Measurements from ENCODE around the gene TP73.

The TP73 gene

GRCh38 chr1:3611170-3612019 lies 40.9 kb upstream of the TP73 start, which contains the start of gene MEGF6:
Gene MEGF6, minus strand, starts transcription at chr1:3611508. Its CDS starts 240 bp downstream, at chr1:3611268.
- peak within 1 kb of the TSS; percentile 33 for H3K4me3 ChIP-seq (ENCODE audit: low read depth, low read length)
- no peak for DNase-seq (ENCODE audit: low read depth)
- in situ Hi-C loops (cut with HindIII; ENCODE audit: low sequenced_read_pairs) = no loop called here

GRCh38 chr1:3612123-3612522 lies 40.2 kb upstream of the TP73 start:
- H3K4me3 ChIP-seq (ENCODE audit: low read depth, low read length) = no peak overlapping the region
- in situ Hi-C loops (cut with HindIII; ENCODE audit: low sequenced_read_pairs) = no loop called here
- TF ChIP-seq CTCF (IDR thresholded peaks at IDR 0.05; ENCODE audit: low read depth, low read length, missing control alignments) = no peak
- DNase-seq (ENCODE audit: low read depth) = no peak

More at GRCh38 chr1:3611170-3612019, 40.9 kb upstream of the TP73 start, which contains the start of gene MEGF6:
- no peak for TF ChIP-seq CTCF (IDR thresholded peaks at IDR 0.05; ENCODE audit: low read depth, low read length, missing control alignments)

- in situ Hi-C loops (cut with HindIII; ENCODE audit: low sequenced_read_pairs) = no loop called here
- H3K4me3 ChIP-seq (ENCODE audit: low read depth, low read length) = no peak overlapping the region
- no peak for DNase-seq (ENCODE audit: low read depth)
- peak; percentile 78 for TF ChIP-seq CTCF (IDR thresholded peaks at IDR 0.05; ENCODE audit: low read depth, low read length, missing control alignments)
Observed at GRCh38 chr1:3614755-3615742, 37.3 kb upstream of the TP73 start.

- H3K4me3 ChIP-seq (ENCODE audit: low read depth, low read length) = no peak overlapping the region
- no peak for DNase-seq (ENCODE audit: low read depth)
- TF ChIP-seq CTCF (IDR thresholded peaks at IDR 0.05; ENCODE audit: low read depth, low read length, missing control alignments) = no peak
- in situ Hi-C loops (cut with HindIII; ENCODE audit: low sequenced_read_pairs) = no loop called here
Observed at GRCh38 chr1:3616861-3617260, 35.5 kb upstream of the TP73 start.

GRCh38 chr1:3617806-3618345 lies 34.4 kb upstream of the TP73 start:
- no peak for DNase-seq (ENCODE audit: low read depth)
- no peak for TF ChIP-seq CTCF (IDR thresholded peaks at IDR 0.05; ENCODE audit: low read depth, low read length, missing control alignments)
- in situ Hi-C loops (cut with HindIII; ENCODE audit: low sequenced_read_pairs) = no loop called here
- no peak overlapping the region for H3K4me3 ChIP-seq (ENCODE audit: low read depth, low read length)

- no peak for TF ChIP-seq CTCF (IDR thresholded peaks at IDR 0.05; ENCODE audit: low read depth, low read length, missing control alignments)
- no peak for DNase-seq (ENCODE audit: low read depth)
- in situ Hi-C loops (cut with HindIII; ENCODE audit: low sequenced_read_pairs) = no loop called here
- no peak overlapping the region for H3K4me3 ChIP-seq (ENCODE audit: low read depth, low read length)
Observed at GRCh38 chr1:3618531-3618880, 33.8 kb upstream of the TP73 start.
